ENCODE results near the gene CETP.

GRCh38 chr16:56946767-56947603, 14.8 kb upstream of the CETP start:
- TF ChIP-seq CTCF (IDR thresholded peaks at IDR 0.05; ENCODE audit: low read depth, low read length, missing input control) (no peak), TAF1 (conservative IDR thresholded peaks at IDR 0.05) (no peak), REST (IDR thresholded peaks at IDR 0.05) (no peak), YY1 (IDR thresholded peaks at IDR 0.05) (no peak), JUND (IDR thresholded peaks at IDR 0.05) (no peak), GABPA (IDR thresholded peaks at IDR 0.05 in 1 of 2, conservative IDR thresholded peaks at IDR 0.05 in 1 of 2) (no peak), RAD21 (IDR thresholded peaks at IDR 0.05) (no peak), FOXA1 (IDR thresholded peaks at IDR 0.05) (no peak), SP1 (IDR thresholded peaks at IDR 0.05) (no peak), HNF4G (IDR thresholded peaks at IDR 0.05) (no peak), ZBTB33 (IDR thresholded peaks at IDR 0.05) (no peak), MAX (IDR thresholded peaks at IDR 0.05) (no peak)

Data from liver (tissue), 3 donors.